Measurements from ENCODE around the gene IZUMO4.

Gene IZUMO4

GRCh38 chr19:2115911-2116426 lies 19.3 kb downstream of the IZUMO4 start:
- no peak overlapping the region for H3K4me3 ChIP-seq (ENCODE audit: low read length)
- peaks cover 89% of the 10 kb centered on the region for H3K36me3 ChIP-seq (ENCODE audit: control insufficient read depth, low read depth, low read length)

DNA sequence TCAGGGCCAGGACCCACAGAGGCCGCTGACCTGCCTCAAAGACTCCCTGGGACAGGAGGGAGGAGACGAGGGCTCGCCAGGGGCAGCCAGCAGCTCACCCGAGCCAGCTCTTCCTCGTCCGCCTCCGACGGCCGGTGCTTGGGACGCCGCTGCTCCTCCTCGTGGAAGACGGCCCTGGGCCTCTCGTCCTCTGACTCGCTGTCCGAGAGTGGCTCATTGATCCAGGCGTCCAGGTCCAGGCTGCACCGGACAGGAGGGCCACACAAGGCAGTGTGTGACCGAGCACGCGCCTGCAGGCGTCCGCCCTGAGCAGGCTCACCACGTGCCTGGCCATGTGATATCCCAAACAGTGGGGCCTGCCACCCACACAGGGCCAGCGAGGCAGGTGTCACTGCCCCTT lies 19.8 kb downstream of the IZUMO4 start:
- no peak overlapping the region for H3K27ac ChIP-seq (ENCODE audit: low read length)
- H3K9ac ChIP-seq (ENCODE audit: low read length), result no peak overlapping the region
- no peaks in the 10 kb centered on the region for H3K9me3 ChIP-seq (ENCODE audit: control insufficient read depth, low read depth, low read length)
- no peaks in the 10 kb centered on the region for H3K27me3 ChIP-seq (ENCODE audit: control insufficient read depth, insufficient read depth, low read length)
- peaks cover 92% of the 10 kb centered on the region for H3K36me3 ChIP-seq (ENCODE audit: control insufficient read depth, low read depth, low read length)
- no peak overlapping the region for H3K4me3 ChIP-seq (ENCODE audit: low read length)
- no peaks in the 10 kb centered on the region for H3K4me1 ChIP-seq (ENCODE audit: control insufficient read depth, low read depth, low read length)

More at GRCh38 chr19:2115911-2116426, 19.3 kb downstream of the IZUMO4 start:
- no peak overlapping the region for H3K9ac ChIP-seq (ENCODE audit: low read length)
- H3K27me3 ChIP-seq (ENCODE audit: control insufficient read depth, insufficient read depth, low read length), result no peaks in the 10 kb centered on the region
- H3K9me3 ChIP-seq (ENCODE audit: control insufficient read depth, low read depth, low read length), result no peaks in the 10 kb centered on the region
- no peaks in the 10 kb centered on the region for H3K4me1 ChIP-seq (ENCODE audit: control insufficient read depth, low read depth, low read length)
- H3K27ac ChIP-seq (ENCODE audit: low read length), result no peak overlapping the region

DNA sequence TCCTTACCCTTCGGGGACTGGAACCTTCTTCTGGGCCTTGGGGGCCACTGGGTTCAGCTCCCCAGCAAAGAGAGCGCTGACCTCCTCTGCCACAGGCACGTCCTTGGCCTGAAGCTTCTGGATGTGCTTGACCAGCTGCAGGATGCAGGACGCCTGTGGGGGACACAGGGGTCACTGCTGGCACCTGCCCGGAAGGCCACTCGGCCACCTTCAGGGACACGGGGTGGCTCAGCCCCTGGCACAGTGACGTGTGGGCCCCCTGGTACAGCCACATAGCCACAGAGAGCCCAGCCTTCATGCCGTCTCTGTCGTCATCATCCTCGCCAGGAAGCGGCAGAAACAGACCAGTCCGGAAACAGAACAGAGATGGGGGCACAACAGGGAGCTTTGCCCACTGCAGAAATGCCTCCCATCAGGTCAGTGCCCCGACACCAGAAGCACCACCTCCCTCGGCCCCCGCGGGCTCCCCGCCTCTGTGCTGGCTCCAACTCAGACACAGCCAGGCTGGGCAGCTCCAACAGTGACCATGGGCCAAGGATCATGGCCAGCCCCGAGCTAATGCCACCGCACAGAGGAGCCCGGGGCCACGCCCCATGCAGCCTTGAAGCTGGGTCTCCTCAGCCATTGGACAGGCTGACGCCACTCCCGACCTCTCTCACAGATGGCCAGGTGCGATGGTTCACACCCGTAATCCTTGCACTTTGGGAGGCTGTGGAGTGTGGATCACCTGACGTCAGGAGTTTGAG lies 20.7 kb downstream of the IZUMO4 start:
- H3K27me3 ChIP-seq (ENCODE audit: control insufficient read depth, insufficient read depth, low read length), result no peaks in the 10 kb centered on the region
- no peak overlapping the region for H3K9ac ChIP-seq (ENCODE audit: low read length)
- peaks cover 92% of the 10 kb centered on the region for H3K36me3 ChIP-seq (ENCODE audit: control insufficient read depth, low read depth, low read length)
- no peaks in the 10 kb centered on the region for H3K9me3 ChIP-seq (ENCODE audit: control insufficient read depth, low read depth, low read length)
- H3K4me1 ChIP-seq (ENCODE audit: control insufficient read depth, low read depth, low read length), result no peaks in the 10 kb centered on the region
- H3K4me3 ChIP-seq (ENCODE audit: low read length), result no peak overlapping the region
- no peak overlapping the region for H3K27ac ChIP-seq (ENCODE audit: low read length)

GRCh38 chr19:2118438-2118837 lies 21.7 kb downstream of the IZUMO4 start:
- peaks cover 95% of the 10 kb centered on the region for H3K36me3 ChIP-seq (ENCODE audit: control insufficient read depth, low read depth, low read length)
- H3K27ac ChIP-seq (ENCODE audit: low read length), result no peak overlapping the region
- no peak overlapping the region for H3K9ac ChIP-seq (ENCODE audit: low read length)
- no peaks in the 10 kb centered on the region for H3K4me1 ChIP-seq (ENCODE audit: control insufficient read depth, low read depth, low read length)
- no peaks in the 10 kb centered on the region for H3K9me3 ChIP-seq (ENCODE audit: control insufficient read depth, low read depth, low read length)
- no peak overlapping the region for H3K4me3 ChIP-seq (ENCODE audit: low read length)
- H3K27me3 ChIP-seq (ENCODE audit: control insufficient read depth, insufficient read depth, low read length), result no peaks in the 10 kb centered on the region

GRCh38 chr19:2119921-2120785 lies 23.4 kb downstream of the IZUMO4 start:
- peaks cover 85% of the 10 kb centered on the region for H3K36me3 ChIP-seq (ENCODE audit: control insufficient read depth, low read depth, low read length)
- no peak overlapping the region for H3K9ac ChIP-seq (ENCODE audit: low read length)
- H3K4me3 ChIP-seq (ENCODE audit: low read length), result no peak overlapping the region
- no peaks in the 10 kb centered on the region for H3K4me1 ChIP-seq (ENCODE audit: control insufficient read depth, low read depth, low read length)
- no peak overlapping the region for H3K27ac ChIP-seq (ENCODE audit: low read length)
- no peaks in the 10 kb centered on the region for H3K27me3 ChIP-seq (ENCODE audit: control insufficient read depth, insufficient read depth, low read length)
- H3K9me3 ChIP-seq (ENCODE audit: control insufficient read depth, low read depth, low read length), result no peaks in the 10 kb centered on the region

- no peak overlapping the region for H3K4me3 ChIP-seq (ENCODE audit: low read length)
- peaks cover 83% of the 10 kb centered on the region for H3K36me3 ChIP-seq (ENCODE audit: control insufficient read depth, low read depth, low read length)
- no peaks in the 10 kb centered on the region for H3K27me3 ChIP-seq (ENCODE audit: control insufficient read depth, insufficient read depth, low read length)
- no peak overlapping the region for H3K9ac ChIP-seq (ENCODE audit: low read length)
- no peaks in the 10 kb centered on the region for H3K4me1 ChIP-seq (ENCODE audit: control insufficient read depth, low read depth, low read length)
- H3K27ac ChIP-seq (ENCODE audit: low read length), result no peak overlapping the region
- H3K9me3 ChIP-seq (ENCODE audit: control insufficient read depth, low read depth, low read length), result no peaks in the 10 kb centered on the region
Observed at GRCh38 chr19:2120821-2121220, 24.1 kb downstream of the IZUMO4 start.

DNA sequence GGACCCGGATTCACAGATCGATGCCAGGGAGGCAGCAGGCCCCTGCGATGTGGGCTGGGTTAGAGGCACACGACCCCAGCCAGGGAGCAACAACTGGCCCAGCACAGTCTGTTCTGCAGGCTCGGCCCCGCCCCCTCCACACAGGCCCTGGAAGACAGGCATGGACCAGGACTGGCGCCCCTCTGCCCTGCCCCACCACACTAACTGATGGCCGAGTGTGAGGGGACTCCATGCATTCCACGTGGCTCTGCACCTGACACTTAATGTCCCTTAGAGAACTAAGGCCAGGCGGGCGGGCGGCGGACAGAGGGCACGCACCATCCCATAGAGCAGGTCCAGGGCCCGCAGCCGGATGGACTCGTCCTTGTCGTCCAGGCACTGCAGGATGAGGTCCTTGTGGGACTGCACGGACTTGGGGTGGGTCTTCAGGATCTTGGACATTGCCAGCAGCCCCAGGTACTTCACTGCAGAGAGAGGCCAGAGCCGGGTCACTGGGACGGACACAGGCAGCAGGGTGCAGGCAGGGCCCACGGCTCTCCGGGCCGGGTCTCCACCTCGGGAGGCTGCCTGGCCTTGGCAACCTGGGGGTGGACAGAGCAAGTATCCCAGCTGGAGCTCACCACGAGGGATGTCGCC lies 24.8 kb downstream of the IZUMO4 start:
- peaks cover 79% of the 10 kb centered on the region for H3K36me3 ChIP-seq (ENCODE audit: control insufficient read depth, low read depth, low read length)
- no peak overlapping the region for H3K4me3 ChIP-seq (ENCODE audit: low read length)
- no peaks in the 10 kb centered on the region for H3K9me3 ChIP-seq (ENCODE audit: control insufficient read depth, low read depth, low read length)
- no peak overlapping the region for H3K9ac ChIP-seq (ENCODE audit: low read length)
- H3K27ac ChIP-seq (ENCODE audit: low read length), result no peak overlapping the region
- H3K27me3 ChIP-seq (ENCODE audit: control insufficient read depth, insufficient read depth, low read length), result no peaks in the 10 kb centered on the region
- H3K4me1 ChIP-seq (ENCODE audit: control insufficient read depth, low read depth, low read length), result no peaks in the 10 kb centered on the region

DNA sequence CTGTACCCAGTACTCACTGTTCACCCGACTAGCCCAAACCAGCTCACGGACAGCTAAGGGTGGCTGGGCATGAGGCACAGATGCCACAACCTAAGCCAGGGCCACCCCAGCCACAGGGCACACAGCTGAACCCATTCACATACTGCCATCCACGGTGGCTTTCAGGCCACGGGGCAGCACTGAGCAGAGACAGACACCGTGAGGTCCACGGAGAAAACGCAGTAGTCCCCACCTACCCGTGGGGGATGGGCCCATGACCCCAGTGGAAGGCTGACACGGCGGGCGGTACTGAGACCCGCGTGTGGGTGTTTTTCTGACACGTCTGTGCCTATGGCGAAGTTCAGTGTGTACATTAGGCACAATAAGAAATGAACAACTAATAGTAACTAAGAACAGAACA lies 25.5 kb downstream of the IZUMO4 start:
- Histone ChIP-seq H3K4me1 (ENCODE audit: control insufficient read depth, low read depth, low read length) (no peaks in the 10 kb centered on the region), H3K27ac (ENCODE audit: low read length) (no peak overlapping the region), H3K9ac (ENCODE audit: low read length) (no peak overlapping the region), H3K4me3 (ENCODE audit: low read length) (no peak overlapping the region), H3K9me3 (ENCODE audit: control insufficient read depth, low read depth, low read length) (no peaks in the 10 kb centered on the region), H3K27me3 (ENCODE audit: control insufficient read depth, insufficient read depth, low read length) (no peaks in the 10 kb centered on the region), H3K36me3 (ENCODE audit: control insufficient read depth, low read depth, low read length) (peaks cover 79% of the 10 kb centered on the region)

DNA sequence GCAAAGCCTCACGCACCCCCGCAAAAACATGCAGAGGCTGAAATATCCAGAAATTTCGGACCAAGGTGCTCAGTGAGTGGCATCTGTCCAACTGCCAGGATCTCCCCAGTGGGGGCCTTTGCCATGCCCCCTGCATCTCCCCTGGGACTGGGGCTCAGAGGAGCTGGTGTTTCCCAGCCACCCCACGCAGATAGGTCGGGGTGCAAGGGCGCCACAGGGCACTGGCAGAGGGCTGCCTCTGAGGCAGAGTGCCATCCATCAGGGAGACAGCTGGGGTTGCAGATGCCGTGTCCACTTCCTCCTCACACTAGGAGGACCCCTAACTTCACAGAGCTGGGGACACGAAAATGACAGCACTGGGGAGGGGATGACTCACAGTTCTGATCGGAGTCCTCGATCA lies 26.3 kb downstream of the IZUMO4 start:
- no peaks in the 10 kb centered on the region for H3K27me3 ChIP-seq (ENCODE audit: control insufficient read depth, insufficient read depth, low read length)

GRCh38 chr19:2123682-2124387 lies 27.1 kb downstream of the IZUMO4 start:
- H3K9ac ChIP-seq (ENCODE audit: low read length), result no peak overlapping the region
- H3K36me3 ChIP-seq (ENCODE audit: control insufficient read depth, low read depth, low read length), result peaks cover 72% of the 10 kb centered on the region
- H3K4me3 ChIP-seq (ENCODE audit: low read length), result no peak overlapping the region

More for the DNA sequence above, 26.3 kb downstream of the IZUMO4 start:
- Histone ChIP-seq H3K27ac (ENCODE audit: low read length) (no peak overlapping the region), H3K4me3 (ENCODE audit: low read length) (no peak overlapping the region), H3K4me1 (ENCODE audit: control insufficient read depth, low read depth, low read length) (no peaks in the 10 kb centered on the region), H3K9ac (ENCODE audit: low read length) (no peak overlapping the region), H3K9me3 (ENCODE audit: control insufficient read depth, low read depth, low read length) (no peaks in the 10 kb centered on the region), H3K36me3 (ENCODE audit: control insufficient read depth, low read depth, low read length) (peaks cover 79% of the 10 kb centered on the region)

More at GRCh38 chr19:2123682-2124387, 27.1 kb downstream of the IZUMO4 start:
- Histone ChIP-seq H3K27me3 (ENCODE audit: control insufficient read depth, insufficient read depth, low read length) (no peaks in the 10 kb centered on the region), H3K27ac (ENCODE audit: low read length) (no peak overlapping the region), H3K4me1 (ENCODE audit: control insufficient read depth, low read depth, low read length) (no peaks in the 10 kb centered on the region), H3K9me3 (ENCODE audit: control insufficient read depth, low read depth, low read length) (no peaks in the 10 kb centered on the region)

All from iPS-18a (cell line).